Gastrocnemius medialis (tissue), 4 donors: ENCODE data around the gene AP4E1. TPM values are rescaled to one million over a fixed set of nuclear protein-coding genes. Genes with fewer than 3 reads are reported as not detected.

Experiments used
- ATAC-seq, 2 donors: fragments of 150-250 bp; one replicate each; pipeline ENCODE4 v1.9.1; 2016
- DNase-seq, 2 donors: peaks; one replicate each; pipeline ENCODE4 v3.0.0-alpha.2; 2019
- H3K27ac ChIP-seq, 4 donors: fragments of 200-600 bp; sonication (generic); 1 replicate in 1 of 4; 2 replicates in 3 of 4; pipeline ENCODE4 v1.5.1; 2016 to 2018; ENCODE audit warnings: mild to moderate bottlenecking in 2 of 4, moderate library complexity in 1 of 4
- H3K27me3 ChIP-seq, 3 donors: fragments of 200-600 bp; sonication (generic) in 2 of 3; 1 replicate in 1 of 3; 2 replicates in 2 of 3; pipeline versions ENCODE4 v1.5.1 to v1.6.0; 2016 to 2019; ENCODE audit warnings: mild to moderate bottlenecking in 1 of 3, moderate library complexity in 1 of 3
- H3K36me3 ChIP-seq, 2 donors: fragments of 200-600 bp; sonication (generic) in 1 of 2; one replicate each; pipeline ENCODE4 v1.5.1; 2017 to 2018
- H3K4me1 ChIP-seq, 2 donors: fragments of 200-600 bp; sonication (generic) in 1 of 2; one replicate each; pipeline ENCODE4 v1.5.1; 2016 to 2017; ENCODE audit warnings: mild to moderate bottlenecking in 2 of 2
- H3K4me3 ChIP-seq, 4 donors: fragments of 200-600 bp; sonication (generic) in 3 of 4; 1 replicate in 1 of 4; 2 replicates in 3 of 4; pipeline ENCODE4 v1.5.1; 2016 to 2019; ENCODE audit warnings: mild to moderate bottlenecking in 2 of 4
- H3K9me3 ChIP-seq, 3 donors: fragments of 200-600 bp; sonication (generic) in 2 of 3; 1 replicate in 1 of 3; 2 replicates in 2 of 3; pipeline ENCODE4 v1.5.1; 2016 to 2019
- CTCF ChIP-seq, 5 experiments: fragments of 450-650 bp in 3 of 5; fragments of 200-600 bp in 2 of 5; sonication (generic) in 2 of 5; IDR thresholded peaks in 4 of 5; conservative IDR thresholded peaks in 1 of 5; 1 replicate in 4 of 5; 2 replicates in 1 of 5; pipeline ENCODE4 v1.5.1; 2016 to 2019; ENCODE audit warnings: antibody characterized with exemption in 5 of 5, mild to moderate bottlenecking in 3 of 5, moderate library complexity in 3 of 5
- POLR2A ChIP-seq, 2 donors: fragments of 450-650 bp; IDR thresholded peaks; one replicate each; pipeline ENCODE4 v1.6.1; 2017; ENCODE audit warnings: antibody characterized with exemption in 2 of 2, mild to moderate bottlenecking in 2 of 2, moderate library complexity in 2 of 2
- in situ Hi-C, 4 donors: fragments of 200-750 bp; cut with MboI; loops; one replicate each; pipeline versions ENCODE4 v1.15.0 to v1.8.0; 2017; ENCODE audit warnings: low sequenced_read_pairs in 4 of 4
- intact Hi-C: fragments of 100-400 bp; cut with DNase I; formaldehyde crosslinking; loops from one replicate; pipeline ENCODE4 v1.15.1; 2023; ENCODE audit warnings: low total_unique reads
- total RNA-seq, 4 donors: library from RNA; depleted of rRNA; stranded (reverse); fragments of >200 nt; gene quantifications; one replicate each; pipeline versions ENCODE4 v1.1.0 to v1.2.3, GENCODE V29; 2016

AP4E1 gene
- total RNA-seq, 4 donors from 2014 or later = 11.6 to 14.0 (median 13.4) TPM

- in situ Hi-C loops = no loop called here
- Histone ChIP-seq H3K27me3 (no peaks in the 10 kb centered on the region), H3K36me3 (peaks cover 0 to 54% of the 10 kb centered on the region in 2 donors), H3K4me1 (peaks cover 0 to 2% of the 10 kb centered on the region in 2 donors), H3K27ac (no peak overlapping the region), H3K4me3 (no peak overlapping the region), H3K9me3 (no peaks in the 10 kb centered on the region)
- TF ChIP-seq POLR2A (IDR thresholded peaks at IDR 0.05) (no peak), CTCF (IDR thresholded peaks at IDR 0.05 in 4 of 5, conservative IDR thresholded peaks at IDR 0.05 in 1 of 5) (no peak)
- intact Hi-C loops = no loop called here
- ATAC-seq (no peak), DNase-seq (no peak)
Measured at GRCh38 chr15:50971542-50971941, 63.1 kb downstream of the AP4E1 start.

GRCh38 chr15:50973605-50974004, 65.1 kb downstream of the AP4E1 start:
- Histone ChIP-seq H3K36me3 (peaks cover 0 to 48% of the 10 kb centered on the region in 2 donors), H3K4me1 (peaks cover 7 to 9% of the 10 kb centered on the region in 2 donors), H3K27me3 (no peaks in the 10 kb centered on the region), H3K4me3 (no peak overlapping the region), H3K9me3 (no peaks in the 10 kb centered on the region), H3K27ac (no peak overlapping the region)
- ATAC-seq (no peak), DNase-seq (no peak)
- intact Hi-C loops = no loop called here
- TF ChIP-seq CTCF (IDR thresholded peaks at IDR 0.05 in 4 of 5, conservative IDR thresholded peaks at IDR 0.05 in 1 of 5) = no peak
- TF ChIP-seq POLR2A (IDR thresholded peaks at IDR 0.05) = no peak
- in situ Hi-C loops = no loop called here

- Histone ChIP-seq H3K9me3 (no peaks in the 10 kb centered on the region), H3K27me3 (no peaks in the 10 kb centered on the region), H3K27ac (no peak overlapping the region), H3K36me3 (peaks cover 0 to 16% of the 10 kb centered on the region in 2 donors), H3K4me3 (no peak overlapping the region), H3K4me1 (peaks cover 7 to 9% of the 10 kb centered on the region in 2 donors)
- DNase-seq (no peak), ATAC-seq (no peak)
- TF ChIP-seq POLR2A (IDR thresholded peaks at IDR 0.05) (no peak), CTCF (IDR thresholded peaks at IDR 0.05 in 4 of 5, conservative IDR thresholded peaks at IDR 0.05 in 1 of 5) (no peak)
- in situ Hi-C loops = no loop called here
- intact Hi-C loops = no loop called here
Measured at GRCh38 chr15:50977162-50977561, 68.7 kb downstream of the AP4E1 start.

GRCh38 chr15:50978580-50978979, 70.1 kb downstream of the AP4E1 start:
- H3K27ac ChIP-seq = no peak overlapping the region
- H3K27me3 ChIP-seq = no peaks in the 10 kb centered on the region
- H3K36me3 ChIP-seq = peaks cover 0 to 16% of the 10 kb centered on the region in 2 donors
- H3K4me3 ChIP-seq = no peak overlapping the region
- no peaks in the 10 kb centered on the region for H3K9me3 ChIP-seq
- H3K4me1 ChIP-seq = peaks cover 7 to 9% of the 10 kb centered on the region in 2 donors
- DNase-seq (no peak), ATAC-seq (no peak)
- TF ChIP-seq CTCF (IDR thresholded peaks at IDR 0.05 in 4 of 5, conservative IDR thresholded peaks at IDR 0.05 in 1 of 5) (no peak), POLR2A (IDR thresholded peaks at IDR 0.05) (no peak)
- intact Hi-C loops = no loop called here
- in situ Hi-C loops = no loop called here

- in situ Hi-C loops (no loop called here), intact Hi-C loops (no loop called here)
- no peak for DNase-seq
- H3K27ac ChIP-seq = no peak overlapping the region
- no peaks in the 10 kb centered on the region for H3K27me3 ChIP-seq
- TF ChIP-seq CTCF (IDR thresholded peaks at IDR 0.05 in 4 of 5, conservative IDR thresholded peaks at IDR 0.05 in 1 of 5) = no peak
- no peak for TF ChIP-seq POLR2A (IDR thresholded peaks at IDR 0.05)
- ATAC-seq = no peak
- peaks cover 0 to 16% of the 10 kb centered on the region in 2 donors for H3K36me3 ChIP-seq
- H3K9me3 ChIP-seq = no peaks in the 10 kb centered on the region
- peaks cover 7 to 9% of the 10 kb centered on the region in 2 donors for H3K4me1 ChIP-seq
- H3K4me3 ChIP-seq = no peak overlapping the region
Measured at GRCh38 chr15:50979041-50979440, 70.6 kb downstream of the AP4E1 start.
